HepG2 (cell line): Measurements from ENCODE around the gene EIF3B. TPM values are rescaled to one million over a fixed set of nuclear protein-coding genes. Genes with fewer than 3 reads are reported as not detected.

ENCODE experiments used
- ATAC-seq: fragments of 200-7000 bp; cut with Tn5 transposase; 3 replicates; pipeline ENCODE4 v1.9.1; 2020; ENCODE audit warnings: mild to moderate bottlenecking, moderate library complexity
- BruUV-seq: library from RNA; stranded (reverse); fragments of 400-500 nt; replicated peaks from 2 replicates; lab custom pipeline; 2021; lab: Mats Ljungman, UMichigan
- CTCF ChIA-PET: fragments of 300-600 bp; formaldehyde crosslinking; extraction: SDS; loops from one replicate; lab custom pipeline; 2021; ENCODE audit warnings: low total read pairs, inconsistent platforms, low intra/inter-chr PET ratio; lab: Yijun Ruan, JAX
- POLR2A ChIA-PET: fragments of 350-600 bp; sonication (Branson Sonifier 250); formaldehyde crosslinking; loops from one replicate; lab custom pipeline; 2020; ENCODE audit warnings: antibody characterized with exemption, inconsistent platforms; lab: Yijun Ruan, JAX
- DNase-seq: peaks from one replicate; pipeline ENCODE4 v3.0.0-alpha.2; 2015; ENCODE audit warnings: low spot score
- FAIRE-seq: peaks from 3 replicates; lab custom pipeline; 2011; peaks lifted over from hg19 to GRCh38; lab: Jason Lieb, UNC
- H2AFZ ChIP-seq: one replicate; pipeline ENCODE4 v1.6.1; 2011; ENCODE audit warnings: low read length, inconsistent platforms
- H3K27ac ChIP-seq: fragments of 300-600 bp; 3 replicates; pipeline ENCODE4 v1.8.0; 2011; ENCODE audit warnings: mixed run types, mild to moderate bottlenecking, mixed read lengths, low read length, inconsistent platforms; ENCODE audit not compliant: insufficient read depth; ENCODE audit errors: extremely low read length
- H3K27me3 ChIP-seq, 2 experiments: fragments of 200-600 bp in 1 of 2; 2 replicates in 1 of 2; 3 replicates in 1 of 2; pipeline versions ENCODE4 v1.6.0 to v1.8.0; 2011; ENCODE audit warnings: low read length in 2 of 2, mild to moderate bottlenecking in 2 of 2, moderate library complexity in 2 of 2, inconsistent platforms in 1 of 2; ENCODE audit not compliant: insufficient read depth in 2 of 2, control insufficient read depth in 1 of 2
- H3K36me3 ChIP-seq, 2 experiments: fragments of 200-600 bp in 1 of 2; replicated peaks in 1 of 2; 2 replicates in 1 of 2; 3 replicates in 1 of 2; pipeline versions ENCODE4 v1.5.1 to v1.8.0; 2011; ENCODE audit warnings: low read length in 2 of 2, inconsistent platforms in 1 of 2; ENCODE audit not compliant: insufficient read depth in 2 of 2, control insufficient read depth in 1 of 2
- H3K4me1 ChIP-seq: 2 replicates; pipeline ENCODE4 v1.5.1; 2012; ENCODE audit warnings: low read length, inconsistent platforms; ENCODE audit not compliant: insufficient read depth
- H3K4me2 ChIP-seq: 2 replicates; pipeline ENCODE4 v1.6.0; 2011; ENCODE audit warnings: low read depth, low read length, inconsistent platforms
- H3K4me3 ChIP-seq, 3 experiments: fragments of 200-600 bp in 1 of 3; sonication (generic), shearing (Covaris generic) in 1 of 3; replicated peaks in 1 of 3; 2 replicates each; pipeline ENCODE4 v1.5.1; 2011 to 2016; ENCODE audit warnings: low read length in 3 of 3, inconsistent platforms in 2 of 3, low read depth in 2 of 3, mild to moderate bottlenecking in 2 of 3, control low read depth in 1 of 3, mixed read lengths in 1 of 3; ENCODE audit not compliant: insufficient read depth in 1 of 3
- H3K79me2 ChIP-seq: one replicate; pipeline ENCODE4 v1.6.1; 2011; ENCODE audit warnings: low read length, inconsistent platforms; ENCODE audit not compliant: insufficient read depth
- H3K9ac ChIP-seq: 2 replicates; pipeline ENCODE4 v1.6.0; 2011; ENCODE audit warnings: mild to moderate bottlenecking, low read depth, low read length, inconsistent platforms; ENCODE audit not compliant: insufficient read depth
- H3K9me3 ChIP-seq: 2 replicates; pipeline ENCODE4 v1.5.1; 2012; ENCODE audit warnings: mild to moderate bottlenecking, low read length
- H4K20me1 ChIP-seq: 2 replicates; pipeline ENCODE4 v1.6.0; 2011; ENCODE audit warnings: inconsistent platforms, mild to moderate bottlenecking, low read length, moderate library complexity; ENCODE audit not compliant: insufficient read depth
- ARNTL ChIP-seq: sonication (generic); formaldehyde crosslinking; IDR thresholded peaks from 2 replicates; pipeline ENCODE4 v1.4.0; 2020; ENCODE audit warnings: mild to moderate bottlenecking, missing genetic modification reagents
- CTCF ChIP-seq: sonication (generic); formaldehyde crosslinking; IDR thresholded peaks from 2 replicates; pipeline ENCODE4 v1.5.0; 2020; ENCODE audit warnings: mild to moderate bottlenecking, missing genetic modification reagents, moderate library complexity
- HMG20B ChIP-seq: conservative IDR thresholded peaks from 2 replicates; pipeline ENCODE4 v1.6.1; 2016; ENCODE audit warnings: missing genetic modification reagents, missing compliant biosample characterization
- MLX ChIP-seq: IDR thresholded peaks from 2 replicates; pipeline ENCODE4 v1.6.1; 2016
- MYC ChIP-seq: sonication (generic); formaldehyde crosslinking; IDR thresholded peaks from 2 replicates; pipeline ENCODE4 v1.9.0; 2021; ENCODE audit warnings: missing genetic modification reagents, borderline replicate concordance
- NFATC3 ChIP-seq: sonication (generic); formaldehyde crosslinking; IDR thresholded peaks from 2 replicates; pipeline ENCODE4 v1.5.1; 2020; ENCODE audit warnings: mild to moderate bottlenecking, missing genetic modification reagents
- PHF21A ChIP-seq: sonication (generic); formaldehyde crosslinking; IDR thresholded peaks from 2 replicates; pipeline ENCODE4 v1.5.0; 2020; ENCODE audit warnings: mild to moderate bottlenecking, missing genetic modification reagents
- RBFOX2 ChIP-seq: fragments of 200-400 bp; formaldehyde crosslinking; IDR thresholded peaks from 2 replicates; pipeline ENCODE4 v1.6.1; 2017; ENCODE audit warnings: low read depth, mild to moderate bottlenecking, low read length
- SALL1 ChIP-seq: sonication (generic); formaldehyde crosslinking; IDR thresholded peaks from 2 replicates; pipeline ENCODE4 v1.8.0; 2022; ENCODE audit warnings: mild to moderate bottlenecking, missing genetic modification reagents
- SAP130 ChIP-seq: IDR thresholded peaks from 2 replicates; pipeline ENCODE4 v1.6.1; 2016; ENCODE audit warnings: low read depth
- ZBTB8A ChIP-seq: sonication (generic); formaldehyde crosslinking; IDR thresholded peaks from 2 replicates; pipeline ENCODE4 v1.4.0; 2020; ENCODE audit warnings: mild to moderate bottlenecking, low read depth, missing genetic modification reagents, borderline replicate concordance
- ZNF225 ChIP-seq: sonication (generic); formaldehyde crosslinking; IDR thresholded peaks from 2 replicates; pipeline ENCODE4 v1.4.0; 2020; ENCODE audit warnings: mild to moderate bottlenecking, missing genetic modification reagents
- ZNF574 ChIP-seq: sonication (generic); formaldehyde crosslinking; IDR thresholded peaks from 2 replicates; pipeline ENCODE4 v1.4.0; 2020; ENCODE audit warnings: missing genetic modification reagents
- ZNF709 ChIP-seq: sonication (generic); formaldehyde crosslinking; IDR thresholded peaks from 2 replicates; pipeline ENCODE4 v1.5.0; 2020; ENCODE audit warnings: mild to moderate bottlenecking, missing genetic modification reagents
- ZNF749 ChIP-seq: sonication (generic); formaldehyde crosslinking; IDR thresholded peaks from 2 replicates; pipeline ENCODE4 v1.8.0; 2022; ENCODE audit warnings: mild to moderate bottlenecking, missing genetic modification reagents, moderate library complexity, borderline replicate concordance
- ZSCAN25 ChIP-seq: sonication (generic); formaldehyde crosslinking; IDR thresholded peaks from 2 replicates; pipeline ENCODE4 v1.8.0; 2022; ENCODE audit warnings: mild to moderate bottlenecking, missing genetic modification reagents
- WGBS: methylation state at CpG from one replicate; pipeline ENCODE4 v1.1.6; 2017; ENCODE audit warnings: low lambda C conversion rate; 5-methylcytosine and 5-hydroxymethylcytosine counted together
- in situ Hi-C: cut with HindIII; loops from 2 replicates; pipeline ENCODE4 v1.10.0; 2017; ENCODE audit warnings: low pct_unique_long_range_greater_than_20kb; ENCODE audit not compliant: extremely low pct_ligation_motif_present
- intact Hi-C: fragments of 100-400 bp; cut with micrococcal nuclease; formaldehyde crosslinking; loops from one replicate; pipeline ENCODE4 v1.10.0; 2022; ENCODE audit not compliant: unreplicated experiment
- polyA plus RNA-seq, 8 experiments: library from polyadenylated mRNA; depleted of rRNA in 3 of 8; stranded (reverse) in 7 of 8; unstranded in 1 of 8; fragments of >200 nt; fragmentation: Illumina TruSeq in 4 of 8; extraction: Trizol in 4 of 8; gene quantifications; 2 replicates each; pipeline versions ENCODE4 v1.2.1 to v1.2.3, GENCODE V29; 2011 to 2016; ENCODE audit warnings: low read depth in 4 of 8, missing spikeins in 1 of 8, mixed read lengths in 1 of 8; ENCODE audit not compliant: insufficient read depth in 1 of 8
- total RNA-seq, 5 experiments: library from RNA; depleted of rRNA; stranded (reverse); fragments of >200 nt; fragmentation: Illumina TruSeq; extraction: Trizol; gene quantifications; 2 replicates each; pipeline ENCODE4 v1.2.3, GENCODE V29; 2016; ENCODE audit warnings: low read depth in 1 of 5

Gene EIF3B
- total and polyA plus RNA-seq, 2 of the 13 experiments (the other 11 are each of a cell fraction or from before 2014, with no cell fraction given), result 92.2 to 241 TPM

DNA sequence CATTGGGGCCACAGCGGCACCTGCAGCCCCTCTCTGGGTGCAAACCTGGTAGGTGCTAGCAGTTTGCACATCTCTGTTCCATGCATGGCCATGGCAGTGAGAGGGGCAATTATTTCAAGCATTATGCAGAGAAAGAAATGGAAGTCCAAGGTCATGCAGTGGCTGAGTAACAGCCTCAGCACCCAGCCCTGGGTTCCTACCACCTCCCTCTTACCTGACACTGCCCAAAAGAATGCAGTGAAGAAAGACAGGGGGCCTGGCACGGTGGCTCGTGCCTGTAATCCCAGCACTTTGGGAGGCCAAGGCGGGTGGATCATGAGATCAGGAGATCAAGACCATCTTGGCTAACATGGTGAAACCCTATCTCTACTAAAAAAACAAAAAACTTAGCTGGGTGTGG is 43.9 kb downstream of the EIF3B start:
- no peak for DNase-seq
- BruUV-seq, result no TSS peak
- no peak for TF ChIP-seq NFATC3 (CRISPR knock-in tag)
- no peak for TF ChIP-seq ZNF574 (CRISPR knock-in tag)
- TF ChIP-seq ZNF709, result no peak
- no peak for TF ChIP-seq ZSCAN25 (CRISPR knock-in tag)
- TF ChIP-seq SAP130 (CRISPR knock-in tag), result no peak
- TF ChIP-seq ZNF225 (CRISPR knock-in tag), result no peak
- TF ChIP-seq ARNTL (CRISPR knock-in tag), result no peak
- no peak for TF ChIP-seq MYC (CRISPR knock-in tag)
- no peak for TF ChIP-seq HMG20B
- TF ChIP-seq PHF21A (CRISPR knock-in tag), result no peak
- TF ChIP-seq SALL1, result 0 out of 2 replicates have a peak, but pooled peaks have one; percentile 23
- no peak for TF ChIP-seq ZNF749 (CRISPR knock-in tag)
- no peak for TF ChIP-seq RBFOX2
- no peak for TF ChIP-seq ZBTB8A (CRISPR knock-in tag)
- TF ChIP-seq CTCF (CRISPR knock-in tag), result peak; percentile 23
- TF ChIP-seq MLX (CRISPR knock-in tag), result no peak
- TF ChIP-seq, all 625 proteins: peak for 2
- intact Hi-C loops (loop anchor here (5.0 kb wide), 1 partner anchor 36 kb away; no protein-coding TSS in a partner anchor), in situ Hi-C loops (no loop called here)
- Histone ChIP-seq H3K27ac (no peak overlapping the region), H3K79me2 (no peaks in the 10 kb centered on the region), H2AFZ (no peak overlapping the region), H3K9me3 (no peaks in the 10 kb centered on the region), H3K27me3 (no peaks in the 10 kb centered on the region), H3K4me1 (peaks cover 48% of the 10 kb centered on the region), H3K36me3 (no peaks in the 10 kb centered on the region), H3K4me3 (no peak overlapping the region), H4K20me1 (no peaks in the 10 kb centered on the region), H3K9ac (no peak overlapping the region), H3K4me2 (no peak overlapping the region)
- 15% methylated on average over 4 of the region's 4 CpGs for WGBS
- ChIA-PET POLR2A (interaction anchor here (2.2 kb wide), 1 partner anchor 45 kb away, joined by 10 read pairs; no protein-coding TSS in a partner anchor), CTCF (no interaction called here)
- ATAC-seq (no peak; the same call in 2 of the 3 replicates), FAIRE-seq (no peak)
